Aorta (tissue), 5 donors: ENCODE data around the gene ARHGAP10. TPM values are rescaled to one million over a fixed set of nuclear protein-coding genes. Genes with fewer than 3 reads are reported as not detected.

ENCODE experiments used
- ATAC-seq: fragments of 200-7000 bp; cut with Tn5 transposase; one replicate; pipeline ENCODE4 v1.9.1; 2022; ENCODE audit warnings: moderate library complexity; ENCODE audit not compliant: low FRiP score
- DNase-seq, 2 donors: peaks; one replicate each; pipeline ENCODE4 v3.0.0-alpha.2; 2020
- H3K27ac ChIP-seq, 2 donors: one replicate each; pipeline ENCODE4 v1.5.1; 2013; ENCODE audit warnings: low read length in 2 of 2, mild to moderate bottlenecking in 2 of 2, moderate library complexity in 2 of 2, control low read depth in 1 of 2, inconsistent platforms in 1 of 2, low read depth in 1 of 2
- H3K27me3 ChIP-seq, 2 donors: one replicate each; pipeline ENCODE4 v1.6.1; 2013; ENCODE audit warnings: control low read depth in 1 of 2, low read length in 1 of 2, mild to moderate bottlenecking in 1 of 2, moderate library complexity in 1 of 2; ENCODE audit not compliant: insufficient read depth in 2 of 2, control insufficient read depth in 1 of 2
- H3K36me3 ChIP-seq, 2 donors: one replicate each; pipeline ENCODE4 v1.6.1; 2013; ENCODE audit warnings: control low read depth in 1 of 2, low read length in 1 of 2, mild to moderate bottlenecking in 1 of 2; ENCODE audit not compliant: insufficient read depth in 2 of 2, control insufficient read depth in 1 of 2
- H3K4me1 ChIP-seq, 2 donors: one replicate each; pipeline ENCODE4 v1.6.1; 2013; ENCODE audit warnings: low read length in 2 of 2, control low read depth in 1 of 2, mild to moderate bottlenecking in 1 of 2, moderate library complexity in 1 of 2; ENCODE audit not compliant: insufficient read depth in 2 of 2, control insufficient read depth in 1 of 2
- H3K4me3 ChIP-seq, 2 donors: one replicate each; pipeline ENCODE4 v1.5.1; 2013; ENCODE audit warnings: low read length in 2 of 2, control low read depth in 1 of 2, mild to moderate bottlenecking in 1 of 2
- H3K9me3 ChIP-seq: one replicate; pipeline ENCODE4 v1.6.1; 2013; ENCODE audit warnings: mild to moderate bottlenecking, low read length; ENCODE audit not compliant: control insufficient read depth
- WGBS, 2 donors: extraction: QIAGEN DNeasy Blood & Tissue Kit; methylation state at CpG; one replicate each; pipeline ENCODE4 v1.1.7; 2013; 5-methylcytosine and 5-hydroxymethylcytosine counted together
- intact Hi-C, 2 donors: fragments of 100-400 bp; cut with DNase I; formaldehyde crosslinking; loops; one replicate each; pipeline versions ENCODE4 v1.14.2 to v1.15.0; 2022
- polyA plus RNA-seq, 2 donors: library from polyadenylated mRNA; stranded (reverse); fragments of 200-250 nt; gene quantifications; one replicate each; pipeline ENCODE4 v1.2.3, GENCODE V29; 2013
- total RNA-seq, 2 donors: library from RNA; stranded (reverse); fragmentation: NEBNext Ultra II Directional; extraction: Animal tissue kit (Norgen Biotek cat#: 25700); gene quantifications; one replicate each; pipeline ENCODE4 v1.2.1, GENCODE V29; 2021
- donor health status: healthy with polysubstance abuse.
- donor health status: Bipolar disorder and iron deficiency.
- donor health status: DM: no; HTN: no; CAD: no.
- donor health status: DM: no; HTN: no; CAD: no.
- donor health status: DM: yes; HTN: yes; CAD: no.

ARHGAP10 gene
- total and polyA plus RNA-seq, 4 donors: 47.3 to 94.5 (median 63.5) TPM

- Histone ChIP-seq H3K36me3 (peaks cover 0 to 8% of the 10 kb centered on the region in 2 donors), H3K9me3 (no peaks in the 10 kb centered on the region), H3K4me3 (no peak overlapping the region), H3K4me1 (peaks cover 0 to 2% of the 10 kb centered on the region in 2 donors), H3K27me3 (no peaks in the 10 kb centered on the region), H3K27ac (no peak overlapping the region)
- 64 to 73% methylated on average over 4 of the region's 4 CpGs for WGBS, 2 donors
- intact Hi-C loops: no loop called here
- ATAC-seq: peak; percentile 34
- no peak for DNase-seq
Observed at GRCh38 chr4:148044912-148045352, 313.0 kb downstream of the ARHGAP10 start.

GRCh38 chr4:148048598-148048997 lies 316.7 kb downstream of the ARHGAP10 start:
- Histone ChIP-seq H3K36me3 (peaks cover 0 to 8% of the 10 kb centered on the region in 2 donors), H3K27me3 (no peaks in the 10 kb centered on the region), H3K4me3 (no peak overlapping the region), H3K27ac (no peak overlapping the region), H3K4me1 (peaks cover 0 to 7% of the 10 kb centered on the region in 2 donors), H3K9me3 (no peaks in the 10 kb centered on the region)
- ATAC-seq (no peak), DNase-seq (no peak)
- intact Hi-C loops: no loop called here
- 7 to 19% methylated on average over 4 of the region's 4 CpGs for WGBS, 2 donors

- WGBS, 2 donors: 88 to 92% methylated on average over 4 of the region's 4 CpGs
- Histone ChIP-seq H3K9me3 (no peaks in the 10 kb centered on the region), H3K27ac (no peak overlapping the region), H3K36me3 (peaks cover 0 to 8% of the 10 kb centered on the region in 2 donors), H3K27me3 (no peaks in the 10 kb centered on the region), H3K4me3 (no peak overlapping the region), H3K4me1 (peaks cover 0 to 15% of the 10 kb centered on the region in 2 donors)
- intact Hi-C loops: no loop called here
- DNase-seq: no peak
- ATAC-seq: no peak
Observed at GRCh38 chr4:148051403-148051802, 319.5 kb downstream of the ARHGAP10 start.

GRCh38 chr4:148052448-148052847 lies 320.6 kb downstream of the ARHGAP10 start:
- H3K27ac ChIP-seq: no peak overlapping the region
- no peaks in the 10 kb centered on the region for H3K27me3 ChIP-seq
- peaks cover 0 to 15% of the 10 kb centered on the region in 2 donors for H3K4me1 ChIP-seq
- ATAC-seq (no peak), DNase-seq (no peak)
- peaks cover 0 to 3% of the 10 kb centered on the region in 2 donors for H3K36me3 ChIP-seq
- H3K4me3 ChIP-seq: no peak overlapping the region
- intact Hi-C loops: no loop called here
- no peaks in the 10 kb centered on the region for H3K9me3 ChIP-seq

- Histone ChIP-seq H3K9me3 (no peaks in the 10 kb centered on the region), H3K27me3 (no peaks in the 10 kb centered on the region), H3K4me1 (peaks cover 0 to 15% of the 10 kb centered on the region in 2 donors), H3K27ac (no peak overlapping the region), H3K36me3 (peaks cover 0 to 3% of the 10 kb centered on the region in 2 donors), H3K4me3 (no peak overlapping the region)
- intact Hi-C loops: no loop called here
- 74 to 75% methylated on average over 11 of the region's 11 CpGs for WGBS, 2 donors
- ATAC-seq (no peak), DNase-seq (no peak)
Observed at GRCh38 chr4:148053298-148054003, 321.6 kb downstream of the ARHGAP10 start.

GRCh38 chr4:148054275-148054674 lies 322.4 kb downstream of the ARHGAP10 start:
- WGBS, 2 donors: 65 to 75% methylated on average over 3 of the region's 3 CpGs
- intact Hi-C loops: no loop called here
- Histone ChIP-seq H3K27me3 (no peaks in the 10 kb centered on the region), H3K27ac (no peak overlapping the region), H3K4me3 (no peak overlapping the region), H3K9me3 (no peaks in the 10 kb centered on the region), H3K36me3 (peaks cover 0 to under 1% of the 10 kb centered on the region in 2 donors), H3K4me1 (peaks cover 0 to 15% of the 10 kb centered on the region in 2 donors)
- DNase-seq: no peak
- ATAC-seq: no peak

GRCh38 chr4:148055844-148056243 lies 324.0 kb downstream of the ARHGAP10 start:
- H3K36me3 ChIP-seq: no peaks in the 10 kb centered on the region
- peaks cover 2 to 15% of the 10 kb centered on the region in 2 donors for H3K4me1 ChIP-seq
- 81 to 86% methylated on average over 6 of the region's 6 CpGs for WGBS, 2 donors
- no peaks in the 10 kb centered on the region for H3K27me3 ChIP-seq
- no peak overlapping the region for H3K4me3 ChIP-seq
- ATAC-seq (no peak), DNase-seq (no peak)
- intact Hi-C loops: no loop called here
- no peaks in the 10 kb centered on the region for H3K9me3 ChIP-seq
- H3K27ac ChIP-seq: no peak overlapping the region

- intact Hi-C loops: no loop called here
- DNase-seq (peak in 1 of 2 donors; percentile 88), ATAC-seq (peak; percentile 39)
- Histone ChIP-seq H3K27ac (no peak overlapping the region), H3K4me1 (peaks cover 2 to 15% of the 10 kb centered on the region in 2 donors), H3K27me3 (no peaks in the 10 kb centered on the region), H3K9me3 (no peaks in the 10 kb centered on the region), H3K36me3 (no peaks in the 10 kb centered on the region), H3K4me3 (no peak overlapping the region)
- 74% methylated on average over 6 of the region's 6 CpGs for WGBS, 2 donors
Observed at GRCh38 chr4:148056879-148057278, 325.0 kb downstream of the ARHGAP10 start.

GRCh38 chr4:148057516-148057915 lies 325.6 kb downstream of the ARHGAP10 start:
- H3K27me3 ChIP-seq: no peaks in the 10 kb centered on the region
- H3K4me3 ChIP-seq: no peak overlapping the region
- WGBS, 2 donors: 85 to 92% methylated on average over 5 of the region's 5 CpGs
- intact Hi-C loops: no loop called here
- no peak overlapping the region for H3K27ac ChIP-seq
- ATAC-seq (no peak), DNase-seq (no peak)
- no peaks in the 10 kb centered on the region for H3K36me3 ChIP-seq
- H3K4me1 ChIP-seq: peaks cover 2 to 15% of the 10 kb centered on the region in 2 donors
- no peaks in the 10 kb centered on the region for H3K9me3 ChIP-seq
